GM13977 (cell line): ENCODE results near the gene HAGH.

Experiments
- DNase-seq: peaks from one replicate; pipeline ENCODE4 v3.0.0; 2012; ENCODE audit warnings: low spot score
- CTCF ChIP-seq: IDR thresholded peaks from 2 replicates; pipeline ENCODE4 v1.5.1; 2012; ENCODE audit warnings: mild to moderate bottlenecking, control low read depth; ENCODE audit not compliant: insufficient read depth; ENCODE audit errors: extremely low read depth, missing control alignments
- in situ Hi-C: fragments of 300-500 bp; cut with MboI; formaldehyde crosslinking; loops from one replicate; pipeline ENCODE4 v1.12.0; 2022; ENCODE audit warnings: low sequenced_read_pairs, low pct_unique_long_range_greater_than_20kb, mixed read lengths, inconsistent platforms; ENCODE audit not compliant: unreplicated experiment

Gene HAGH

DNA sequence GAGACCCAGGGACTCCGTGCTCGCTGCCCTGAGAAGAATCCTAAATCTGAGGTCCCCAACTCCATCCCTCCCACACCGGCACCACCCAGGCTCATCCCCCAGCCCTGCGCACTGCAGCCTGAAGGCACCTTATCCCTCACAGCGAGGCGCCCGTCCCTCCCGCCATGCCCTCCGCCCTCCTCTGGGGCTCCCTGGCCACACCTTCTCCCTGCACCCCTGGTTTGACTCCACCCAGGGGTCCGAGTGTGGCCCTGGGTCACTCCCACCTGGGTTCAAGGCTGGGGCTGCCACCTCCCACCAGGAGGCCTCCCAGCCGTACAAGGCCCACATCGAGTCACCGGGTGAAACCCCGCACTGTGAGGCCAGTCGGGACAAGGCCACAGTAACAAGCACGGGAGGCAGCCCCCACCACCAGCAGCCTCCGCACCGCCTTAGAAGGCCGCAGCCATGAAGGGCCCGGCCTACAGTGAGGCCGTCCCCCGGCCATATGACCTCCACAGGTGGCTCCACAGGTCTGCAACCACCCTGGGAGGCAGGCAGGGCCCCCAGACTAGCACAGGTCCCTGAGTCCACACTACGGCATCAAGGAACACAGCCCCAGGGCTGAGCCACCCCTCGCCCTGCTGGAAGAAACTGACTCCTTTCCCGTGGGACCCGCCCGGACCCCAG, 8.3 kb downstream of the HAGH start:
- TF ChIP-seq CTCF, result no peak
- no peak for DNase-seq
- in situ Hi-C loops, result no loop called here

DNA sequence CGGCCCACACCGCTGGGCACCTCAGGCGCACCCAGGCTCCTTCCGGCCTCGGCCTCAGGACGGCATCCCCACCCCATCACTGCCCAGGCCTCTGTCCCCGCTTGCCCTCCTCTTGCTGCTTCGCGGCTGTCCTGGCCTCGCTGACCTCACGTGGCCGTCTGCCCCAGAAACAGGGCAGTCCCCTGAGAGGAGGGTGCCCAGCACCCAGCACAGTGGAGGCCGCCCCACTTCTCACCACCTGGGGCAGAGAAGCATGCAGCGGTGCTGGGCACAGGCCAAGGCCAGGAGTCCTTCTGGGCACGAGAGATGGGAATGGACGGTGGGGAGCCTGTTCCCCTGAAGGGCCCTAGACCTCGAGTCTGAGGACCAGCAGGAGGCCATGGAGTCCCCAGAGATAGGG, 8.9 kb downstream of the HAGH start:
- in situ Hi-C loops, result no loop called here
- DNase-seq, result no peak
- TF ChIP-seq CTCF, result no peak

DNA sequence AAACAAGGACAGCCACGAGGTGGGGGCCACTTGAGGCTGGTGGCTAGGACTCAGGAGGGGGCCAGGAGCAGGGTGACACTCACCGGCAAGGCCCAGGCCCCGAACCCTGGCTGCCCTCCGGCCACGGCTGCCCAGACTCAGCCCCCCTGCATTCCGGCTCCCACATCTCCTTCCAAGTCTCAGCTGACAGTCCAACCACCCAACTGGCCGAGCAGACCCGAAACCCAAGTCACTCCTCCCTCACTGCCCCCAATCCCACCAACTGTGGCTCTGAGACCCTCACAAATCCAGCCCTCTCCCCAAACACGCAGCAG, 9.4 kb downstream of the HAGH start:
- no peak for DNase-seq

DNA sequence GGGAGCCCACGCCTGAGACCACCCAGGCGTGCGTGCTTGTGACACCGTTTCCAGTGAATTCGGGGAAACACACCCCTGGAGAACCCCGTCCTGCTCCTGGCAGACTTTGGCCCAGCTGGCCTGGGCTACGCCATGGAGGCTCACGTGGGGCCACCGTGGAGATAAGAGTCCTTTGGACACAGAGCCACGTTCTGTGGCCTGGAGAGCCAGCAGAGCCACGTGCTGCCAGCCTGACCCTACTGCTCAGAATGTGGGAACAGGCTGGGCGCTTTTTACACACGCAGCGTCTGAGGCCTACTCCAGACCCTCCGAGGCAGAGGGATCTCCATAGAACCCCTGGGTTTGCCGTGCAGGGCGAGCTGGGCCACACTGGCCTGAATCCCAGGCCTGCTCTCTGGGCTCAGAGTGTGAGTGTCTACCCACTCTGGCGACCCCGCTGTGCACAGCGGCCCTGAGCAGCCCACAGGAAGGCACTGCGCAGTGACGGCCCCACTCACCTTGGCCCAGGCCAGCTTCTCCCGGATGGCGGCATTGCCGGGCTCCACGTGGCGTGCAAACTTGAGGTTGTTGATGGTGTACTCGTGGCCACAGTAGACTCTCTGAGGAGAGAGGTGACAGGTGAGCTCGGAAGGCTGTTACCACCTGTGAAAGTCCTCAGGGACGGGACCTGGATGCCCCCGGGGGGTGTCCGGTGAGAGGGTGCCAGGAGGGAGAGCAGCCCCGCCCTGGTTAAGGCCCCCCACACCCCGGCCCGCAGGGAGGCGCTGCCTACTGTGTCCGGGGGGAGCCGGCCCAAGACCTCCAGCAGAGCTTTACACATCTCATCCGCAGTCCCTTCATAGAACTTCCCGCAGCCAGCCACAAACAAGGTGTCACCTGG, 10.0 kb downstream of the HAGH start:
- no peak for DNase-seq
- in situ Hi-C loops, result no loop called here
- no peak for TF ChIP-seq CTCF

More for the DNA sequence above, 9.4 kb downstream of the HAGH start:
- no peak for TF ChIP-seq CTCF
- in situ Hi-C loops, result no loop called here

DNA sequence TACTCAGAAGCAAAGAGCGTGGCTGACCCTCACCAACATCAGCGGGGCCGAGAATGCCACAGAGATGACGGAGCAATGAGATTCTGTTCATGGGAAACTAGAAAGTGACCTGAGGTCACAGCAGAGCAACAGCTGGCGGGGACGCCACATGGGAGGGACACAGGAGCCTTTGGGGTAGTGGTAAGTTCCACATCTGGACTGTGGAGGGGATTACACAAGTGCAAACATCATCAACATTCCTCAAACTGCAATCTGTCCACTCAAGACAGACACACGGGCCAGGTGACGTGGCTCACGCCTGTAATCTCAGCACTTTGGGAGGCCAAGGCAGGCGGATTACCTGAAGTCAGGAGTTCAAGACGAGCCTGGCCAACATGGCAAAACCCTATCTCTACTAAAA, 11.2 kb downstream of the HAGH start:
- DNase-seq, result no peak
- no peak for TF ChIP-seq CTCF
- in situ Hi-C loops, result no loop called here

GRCh38 chr16:1812732-1813163, 13.9 kb downstream of the HAGH start:
- in situ Hi-C loops, result no loop called here
- no peak for DNase-seq
- TF ChIP-seq CTCF, result peak; percentile 54
